ENCODE measurements around the gene DOCK4.

The DOCK4 gene

GRCh38 chr7:112104120-112104519, 102.1 kb downstream of the DOCK4 start:
- Histone ChIP-seq H3F3A (ENCODE audit: low read depth) (no peaks in the 10 kb centered on the region), H3K9me2 (replicated peaks; ENCODE audit: low read depth, low read length) (no peaks in the 10 kb centered on the region), H3K9ac (ENCODE audit: low read depth, low read length, poor library complexity, severe bottlenecking) (no peak overlapping the region), H3K4me3 (ENCODE audit: low read length, poor library complexity, severe bottlenecking) (no peak overlapping the region), H3K79me2 (ENCODE audit: insufficient read depth, low read length) (no peaks in the 10 kb centered on the region), H2AFZ (ENCODE audit: low read length) (no peak overlapping the region), H3K4me1 (ENCODE audit: insufficient read depth, low read length, poor library complexity, severe bottlenecking) (peaks cover 10% of the 10 kb centered on the region), H4K20me1 (ENCODE audit: insufficient read depth, low read length, poor library complexity, severe bottlenecking) (no peaks in the 10 kb centered on the region), H3K4me2 (ENCODE audit: low read depth, low read length, poor library complexity, severe bottlenecking) (no peak overlapping the region), H3K36me3 (ENCODE audit: insufficient read depth, low read length) (no peaks in the 10 kb centered on the region), H3K9me3 (ENCODE audit: insufficient read depth, low read depth, low read length) (no peaks in the 10 kb centered on the region), H3K27me3 (ENCODE audit: insufficient read depth, low read length, poor library complexity, severe bottlenecking) (no peaks in the 10 kb centered on the region)
- TF ChIP-seq CTCF (conservative IDR thresholded peaks at IDR 0.05; ENCODE audit: low read length), result no peak
- no peak for TF ChIP-seq EZH2phosphoT487 (IDR thresholded peaks at IDR 0.05; ENCODE audit: borderline replicate concordance)

GRCh38 chr7:112103246-112103645, 103.0 kb downstream of the DOCK4 start:
- Histone ChIP-seq H3K79me2 (ENCODE audit: insufficient read depth, low read length) (no peaks in the 10 kb centered on the region), H3K36me3 (ENCODE audit: insufficient read depth, low read length) (no peaks in the 10 kb centered on the region), H3F3A (ENCODE audit: low read depth) (no peaks in the 10 kb centered on the region), H3K9me2 (replicated peaks; ENCODE audit: low read depth, low read length) (no peaks in the 10 kb centered on the region), H3K4me1 (ENCODE audit: insufficient read depth, low read length, poor library complexity, severe bottlenecking) (peaks cover 10% of the 10 kb centered on the region), H3K4me3 (ENCODE audit: low read length, poor library complexity, severe bottlenecking) (no peak overlapping the region), H3K4me2 (ENCODE audit: low read depth, low read length, poor library complexity, severe bottlenecking) (no peak overlapping the region), H2AFZ (ENCODE audit: low read length) (no peak overlapping the region), H3K27me3 (ENCODE audit: insufficient read depth, low read length, poor library complexity, severe bottlenecking) (no peaks in the 10 kb centered on the region), H3K9ac (ENCODE audit: low read depth, low read length, poor library complexity, severe bottlenecking) (no peak overlapping the region), H3K9me3 (ENCODE audit: insufficient read depth, low read depth, low read length) (no peaks in the 10 kb centered on the region), H4K20me1 (ENCODE audit: insufficient read depth, low read length, poor library complexity, severe bottlenecking) (no peaks in the 10 kb centered on the region)
- TF ChIP-seq EZH2phosphoT487 (IDR thresholded peaks at IDR 0.05; ENCODE audit: borderline replicate concordance), result no peak
- no peak for TF ChIP-seq CTCF (conservative IDR thresholded peaks at IDR 0.05; ENCODE audit: low read length)

- Histone ChIP-seq H3F3A (ENCODE audit: low read depth) (no peaks in the 10 kb centered on the region), H3K9me2 (replicated peaks; ENCODE audit: low read depth, low read length) (no peaks in the 10 kb centered on the region), H2AFZ (ENCODE audit: low read length) (no peak overlapping the region)
These were observed 104.9 kb downstream of the DOCK4 start for GRCh38 chr7:112101201-112101846.

More at GRCh38 chr7:112101201-112101846, 104.9 kb downstream of the DOCK4 start:
- Histone ChIP-seq H3K27me3 (ENCODE audit: insufficient read depth, low read length, poor library complexity, severe bottlenecking) (no peaks in the 10 kb centered on the region), H4K20me1 (ENCODE audit: insufficient read depth, low read length, poor library complexity, severe bottlenecking) (no peaks in the 10 kb centered on the region), H3K9me3 (ENCODE audit: insufficient read depth, low read depth, low read length) (no peaks in the 10 kb centered on the region), H3K4me1 (ENCODE audit: insufficient read depth, low read length, poor library complexity, severe bottlenecking) (peaks cover 4% of the 10 kb centered on the region), H3K36me3 (ENCODE audit: insufficient read depth, low read length) (no peaks in the 10 kb centered on the region), H3K4me3 (ENCODE audit: low read length, poor library complexity, severe bottlenecking) (no peak overlapping the region), H3K4me2 (ENCODE audit: low read depth, low read length, poor library complexity, severe bottlenecking) (no peak overlapping the region), H3K79me2 (ENCODE audit: insufficient read depth, low read length) (no peaks in the 10 kb centered on the region), H3K9ac (ENCODE audit: low read depth, low read length, poor library complexity, severe bottlenecking) (no peak overlapping the region)
- TF ChIP-seq CTCF (conservative IDR thresholded peaks at IDR 0.05; ENCODE audit: low read length) (no peak), EZH2phosphoT487 (IDR thresholded peaks at IDR 0.05; ENCODE audit: borderline replicate concordance) (no peak)
